Measurements from ENCODE around the gene PLD2. TPM values are rescaled to one million over a fixed set of nuclear protein-coding genes. Genes with fewer than 3 reads are reported as not detected.

The PLD2 gene
- total and polyA plus RNA-seq, 10 of the 15 experiments (the other 5 are each of a cell fraction or from before 2014, with no cell fraction given) = 0.71 to 16.5 (median 7.0) TPM

DNA sequence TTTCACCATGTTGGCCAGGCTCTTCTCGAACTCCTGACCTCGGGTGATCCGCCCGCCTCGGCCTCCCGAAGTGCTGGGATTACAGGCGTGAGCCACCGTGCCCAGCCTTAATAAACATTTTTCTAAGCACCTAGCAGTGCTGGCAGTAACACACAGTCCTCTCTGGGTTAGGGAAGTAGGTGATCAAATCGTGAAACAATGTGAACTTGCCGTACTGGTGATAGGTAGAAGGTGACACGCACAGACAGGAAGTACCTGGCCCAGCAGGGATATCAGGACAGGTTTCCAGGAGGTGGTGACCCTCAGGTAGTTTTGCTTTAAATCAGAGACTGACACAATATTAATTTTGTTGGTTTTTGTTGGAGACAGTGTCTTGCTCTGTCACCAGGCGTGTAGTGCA, 4.5 kb downstream of the PLD2 start:
- ATAC-seq = no peak
- no peak overlapping the region for H2AFZ ChIP-seq (ENCODE audit: control insufficient read depth, low read depth, low read length)
- ChIA-PET POLR2A (interaction anchor here (0.6 kb wide), 1 partner anchor 23 kb away, joined by 4 read pairs; no protein-coding TSS in a partner anchor), CTCF (no interaction called here), SMC1A (ENCODE audit: uncharacterized antibody, unreplicated experiment) (no interaction called here), RAD21 (ENCODE audit: unreplicated experiment) (no interaction called here)
- H3K4me2 ChIP-seq (ENCODE audit: control insufficient read depth, insufficient read depth) = no peak overlapping the region
- in situ Hi-C loops (cut with MboI) (no loop called here), intact Hi-C loops (cut with micrococcal nuclease; ENCODE audit: unreplicated experiment) (no loop called here)
- H3K4me3 ChIP-seq = no peak overlapping the region
- no TSS peak for BruUV-seq (replicated peaks)
- no peaks in the 10 kb centered on the region for H3K27me3 ChIP-seq (replicated peaks in 1 of 2; ENCODE audit: control insufficient read depth in 2 of 2, insufficient read depth in 2 of 2, low read length in 1 of 2)
- H3K36me3 ChIP-seq (ENCODE audit: control insufficient read depth in 2 of 2, insufficient read depth in 2 of 2, low read length in 1 of 2) = no peaks in the 10 kb centered on the region
- no peaks in the 10 kb centered on the region for H4K20me1 ChIP-seq (ENCODE audit: control insufficient read depth, insufficient read depth)
- H3K4me1 ChIP-seq (ENCODE audit: control insufficient read depth, insufficient read depth, low read length) = peaks cover 4% of the 10 kb centered on the region
- H3K27ac ChIP-seq (ENCODE audit: control insufficient read depth, insufficient read depth) = no peak overlapping the region
- no peaks in the 10 kb centered on the region for H3K79me2 ChIP-seq (ENCODE audit: control insufficient read depth, insufficient read depth, low read length)
- H3K9ac ChIP-seq (ENCODE audit: control insufficient read depth, insufficient read depth, low read length) = no peak overlapping the region
- no peak for DNase-seq (ENCODE audit: low read depth, low spot score)
- no peak for FAIRE-seq
- no peaks in the 10 kb centered on the region for H3K9me3 ChIP-seq (replicated peaks; ENCODE audit: control insufficient read depth, insufficient read depth, low read length)
- 86% methylated on average over 12 of the region's 12 CpGs for WGBS (ENCODE audit: insufficient coverage, insufficient replicate concordance, low lambda C conversion rate, missing lambda C conversion rate)
- TF ChIP-seq, protein P1, sequence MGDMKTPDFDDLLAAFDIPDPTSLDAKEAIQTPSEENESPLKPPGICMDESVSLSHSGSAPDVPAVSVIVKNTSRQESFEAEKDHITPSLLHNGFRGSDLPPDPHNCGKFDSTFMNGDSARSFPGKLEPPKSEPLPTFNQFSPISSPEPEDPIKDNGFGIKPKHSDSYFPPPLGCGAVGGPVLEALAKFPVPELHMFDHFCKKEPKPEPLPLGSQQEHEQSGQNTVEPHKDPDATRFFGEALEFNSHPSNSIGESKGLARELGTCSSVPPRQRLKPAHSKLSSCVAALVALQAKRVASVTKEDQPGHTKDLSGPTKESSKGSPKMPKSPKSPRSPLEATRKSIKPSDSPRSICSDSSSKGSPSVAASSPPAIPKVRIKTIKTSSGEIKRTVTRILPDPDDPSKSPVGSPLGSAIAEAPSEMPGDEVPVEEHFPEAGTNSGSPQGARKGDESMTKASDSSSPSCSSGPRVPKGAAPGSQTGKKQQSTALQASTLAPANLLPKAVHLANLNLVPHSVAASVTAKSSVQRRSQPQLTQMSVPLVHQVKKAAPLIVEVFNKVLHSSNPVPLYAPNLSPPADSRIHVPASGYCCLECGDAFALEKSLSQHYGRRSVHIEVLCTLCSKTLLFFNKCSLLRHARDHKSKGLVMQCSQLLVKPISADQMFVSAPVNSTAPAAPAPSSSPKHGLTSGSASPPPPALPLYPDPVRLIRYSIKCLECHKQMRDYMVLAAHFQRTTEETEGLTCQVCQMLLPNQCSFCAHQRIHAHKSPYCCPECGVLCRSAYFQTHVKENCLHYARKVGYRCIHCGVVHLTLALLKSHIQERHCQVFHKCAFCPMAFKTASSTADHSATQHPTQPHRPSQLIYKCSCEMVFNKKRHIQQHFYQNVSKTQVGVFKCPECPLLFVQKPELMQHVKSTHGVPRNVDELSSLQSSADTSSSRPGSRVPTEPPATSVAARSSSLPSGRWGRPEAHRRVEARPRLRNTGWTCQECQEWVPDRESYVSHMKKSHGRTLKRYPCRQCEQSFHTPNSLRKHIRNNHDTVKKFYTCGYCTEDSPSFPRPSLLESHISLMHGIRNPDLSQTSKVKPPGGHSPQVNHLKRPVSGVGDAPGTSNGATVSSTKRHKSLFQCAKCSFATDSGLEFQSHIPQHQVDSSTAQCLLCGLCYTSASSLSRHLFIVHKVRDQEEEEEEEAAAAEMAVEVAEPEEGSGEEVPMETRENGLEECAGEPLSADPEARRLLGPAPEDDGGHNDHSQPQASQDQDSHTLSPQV (IDR thresholded peaks at IDR 0.05) = no peak
- TF ChIP-seq CBX5 (IDR thresholded peaks at IDR 0.05; ENCODE audit: low read depth) (no peak), ZNF384 (IDR thresholded peaks at IDR 0.05; ENCODE audit: borderline replicate concordance, low read depth, low read length) (no peak), ZBED1 (IDR thresholded peaks at IDR 0.05; ENCODE audit: borderline replicate concordance) (no peak), MEF2A (IDR thresholded peaks at IDR 0.05; ENCODE audit: insufficient read depth, low read depth, low read length) (no peak), CREM (IDR thresholded peaks at IDR 0.05; ENCODE audit: low read depth) (no peak), POLR2AphosphoS5 (IDR thresholded peaks at IDR 0.05; ENCODE audit: low read length) (no peak), BCL11A (IDR thresholded peaks at IDR 0.05; ENCODE audit: low read depth, low read length) (no peak), IKZF2 (IDR thresholded peaks at IDR 0.05) (no peak), BMI1 (IDR thresholded peaks at IDR 0.05; ENCODE audit: borderline replicate concordance) (no peak), SREBF2 (IDR thresholded peaks at IDR 0.05; ENCODE audit: low read length) (no peak), CREB1 (IDR thresholded peaks at IDR 0.05; ENCODE audit: low read depth) (no peak), JUNB (IDR thresholded peaks at IDR 0.05) (no peak), SMAD1 (IDR thresholded peaks at IDR 0.05; ENCODE audit: low read depth, partially characterized antibody) (no peak)
- TF ChIP-seq, protein P2, sequence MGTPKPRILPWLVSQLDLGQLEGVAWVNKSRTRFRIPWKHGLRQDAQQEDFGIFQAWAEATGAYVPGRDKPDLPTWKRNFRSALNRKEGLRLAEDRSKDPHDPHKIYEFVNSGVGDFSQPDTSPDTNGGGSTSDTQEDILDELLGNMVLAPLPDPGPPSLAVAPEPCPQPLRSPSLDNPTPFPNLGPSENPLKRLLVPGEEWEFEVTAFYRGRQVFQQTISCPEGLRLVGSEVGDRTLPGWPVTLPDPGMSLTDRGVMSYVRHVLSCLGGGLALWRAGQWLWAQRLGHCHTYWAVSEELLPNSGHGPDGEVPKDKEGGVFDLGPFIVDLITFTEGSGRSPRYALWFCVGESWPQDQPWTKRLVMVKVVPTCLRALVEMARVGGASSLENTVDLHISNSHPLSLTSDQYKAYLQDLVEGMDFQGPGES (IDR thresholded peaks at IDR 0.05) = no peak
